HL-60 (cell line): ENCODE data around the gene CNTNAP2.

Experiments used
- DNase-seq, 2 experiments: peaks; one replicate each; pipeline ENCODE4 v3.0.0-alpha.2; 2010 to 2020; ENCODE audit warnings: low read depth in 1 of 2, low spot score in 1 of 2
- H3K27ac ChIP-seq: fragments of 250-450 bp; sonication (Bioruptor Pico); replicated peaks from 2 replicates; pipeline ENCODE4 v1.5.1; 2020; ENCODE audit warnings: mild to moderate bottlenecking, moderate library complexity
- H3K27me3 ChIP-seq: fragments of 250-450 bp; sonication (Bioruptor Pico); 2 replicates; pipeline ENCODE4 v1.5.1; 2021; ENCODE audit warnings: mild to moderate bottlenecking, moderate library complexity; ENCODE audit not compliant: insufficient read depth, poor library complexity, severe bottlenecking
- H3K4me3 ChIP-seq: replicated peaks from 2 replicates; pipeline ENCODE4 v1.5.1; 2011; ENCODE audit warnings: mild to moderate bottlenecking, control low read depth, low read length; ENCODE audit not compliant: insufficient read depth
- GABPA ChIP-seq: IDR thresholded peaks from 2 replicates; pipeline ENCODE4 v1.6.1; 2012; ENCODE audit warnings: low read depth
- POLR2AphosphoS5 ChIP-seq: IDR thresholded peaks from 2 replicates; pipeline ENCODE4 v1.6.1; 2012; ENCODE audit warnings: low read depth
- SPI1 ChIP-seq: IDR thresholded peaks from 2 replicates; pipeline ENCODE4 v1.6.1; 2012; ENCODE audit warnings: low read depth, mild to moderate bottlenecking, borderline replicate concordance
- TF ChIP-seq, protein P1 (sequence below): IDR thresholded peaks from 2 replicates; pipeline ENCODE4 v1.6.1; 2012; ENCODE audit warnings: low read depth; ENCODE audit not compliant: insufficient replicate concordance
- TF ChIP-seq, protein P2 (sequence below): IDR thresholded peaks from one replicate; pipeline ENCODE4 v1.5.1; 2011; ENCODE audit warnings: low read length, control low read depth, inconsistent platforms; ENCODE audit not compliant: insufficient read depth

The CNTNAP2 gene

DNA sequence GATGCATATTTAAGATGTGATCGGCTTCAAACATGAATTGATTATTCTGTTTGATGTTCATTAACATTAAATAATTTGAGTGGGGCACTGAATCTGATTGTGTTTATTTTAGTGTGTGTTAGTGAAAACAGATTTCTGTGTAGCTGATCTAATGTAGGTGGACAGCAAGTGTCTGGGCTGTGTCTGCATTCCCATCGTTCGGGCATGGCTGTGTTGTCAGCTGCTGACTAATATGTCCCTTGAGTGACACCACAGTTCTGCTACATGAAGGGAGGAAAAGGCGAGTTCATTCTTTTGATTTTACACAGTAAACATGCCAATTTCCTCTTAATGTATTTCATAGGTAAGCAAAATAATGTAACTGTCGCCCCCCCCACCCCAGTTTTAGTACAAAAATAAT lies 203.0 kb downstream of the CNTNAP2 start:
- DNase-seq, result no peak
- Histone ChIP-seq H3K27ac (no peak overlapping the region), H3K27me3 (no peaks in the 10 kb centered on the region), H3K4me3 (no peak overlapping the region)
- TF ChIP-seq GABPA, result no peak
- TF ChIP-seq, protein P1, sequence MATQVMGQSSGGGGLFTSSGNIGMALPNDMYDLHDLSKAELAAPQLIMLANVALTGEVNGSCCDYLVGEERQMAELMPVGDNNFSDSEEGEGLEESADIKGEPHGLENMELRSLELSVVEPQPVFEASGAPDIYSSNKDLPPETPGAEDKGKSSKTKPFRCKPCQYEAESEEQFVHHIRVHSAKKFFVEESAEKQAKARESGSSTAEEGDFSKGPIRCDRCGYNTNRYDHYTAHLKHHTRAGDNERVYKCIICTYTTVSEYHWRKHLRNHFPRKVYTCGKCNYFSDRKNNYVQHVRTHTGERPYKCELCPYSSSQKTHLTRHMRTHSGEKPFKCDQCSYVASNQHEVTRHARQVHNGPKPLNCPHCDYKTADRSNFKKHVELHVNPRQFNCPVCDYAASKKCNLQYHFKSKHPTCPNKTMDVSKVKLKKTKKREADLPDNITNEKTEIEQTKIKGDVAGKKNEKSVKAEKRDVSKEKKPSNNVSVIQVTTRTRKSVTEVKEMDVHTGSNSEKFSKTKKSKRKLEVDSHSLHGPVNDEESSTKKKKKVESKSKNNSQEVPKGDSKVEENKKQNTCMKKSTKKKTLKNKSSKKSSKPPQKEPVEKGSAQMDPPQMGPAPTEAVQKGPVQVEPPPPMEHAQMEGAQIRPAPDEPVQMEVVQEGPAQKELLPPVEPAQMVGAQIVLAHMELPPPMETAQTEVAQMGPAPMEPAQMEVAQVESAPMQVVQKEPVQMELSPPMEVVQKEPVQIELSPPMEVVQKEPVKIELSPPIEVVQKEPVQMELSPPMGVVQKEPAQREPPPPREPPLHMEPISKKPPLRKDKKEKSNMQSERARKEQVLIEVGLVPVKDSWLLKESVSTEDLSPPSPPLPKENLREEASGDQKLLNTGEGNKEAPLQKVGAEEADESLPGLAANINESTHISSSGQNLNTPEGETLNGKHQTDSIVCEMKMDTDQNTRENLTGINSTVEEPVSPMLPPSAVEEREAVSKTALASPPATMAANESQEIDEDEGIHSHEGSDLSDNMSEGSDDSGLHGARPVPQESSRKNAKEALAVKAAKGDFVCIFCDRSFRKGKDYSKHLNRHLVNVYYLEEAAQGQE, result no peak
- TF ChIP-seq, protein P2, sequence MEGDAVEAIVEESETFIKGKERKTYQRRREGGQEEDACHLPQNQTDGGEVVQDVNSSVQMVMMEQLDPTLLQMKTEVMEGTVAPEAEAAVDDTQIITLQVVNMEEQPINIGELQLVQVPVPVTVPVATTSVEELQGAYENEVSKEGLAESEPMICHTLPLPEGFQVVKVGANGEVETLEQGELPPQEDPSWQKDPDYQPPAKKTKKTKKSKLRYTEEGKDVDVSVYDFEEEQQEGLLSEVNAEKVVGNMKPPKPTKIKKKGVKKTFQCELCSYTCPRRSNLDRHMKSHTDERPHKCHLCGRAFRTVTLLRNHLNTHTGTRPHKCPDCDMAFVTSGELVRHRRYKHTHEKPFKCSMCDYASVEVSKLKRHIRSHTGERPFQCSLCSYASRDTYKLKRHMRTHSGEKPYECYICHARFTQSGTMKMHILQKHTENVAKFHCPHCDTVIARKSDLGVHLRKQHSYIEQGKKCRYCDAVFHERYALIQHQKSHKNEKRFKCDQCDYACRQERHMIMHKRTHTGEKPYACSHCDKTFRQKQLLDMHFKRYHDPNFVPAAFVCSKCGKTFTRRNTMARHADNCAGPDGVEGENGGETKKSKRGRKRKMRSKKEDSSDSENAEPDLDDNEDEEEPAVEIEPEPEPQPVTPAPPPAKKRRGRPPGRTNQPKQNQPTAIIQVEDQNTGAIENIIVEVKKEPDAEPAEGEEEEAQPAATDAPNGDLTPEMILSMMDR, result no peak
- TF ChIP-seq POLR2AphosphoS5, result no peak
- no peak for TF ChIP-seq SPI1

- no peak for DNase-seq
- no peak overlapping the region for H3K4me3 ChIP-seq
- no peak overlapping the region for H3K27ac ChIP-seq
- H3K27me3 ChIP-seq, result no peaks in the 10 kb centered on the region
- TF ChIP-seq, protein P1, result no peak
- TF ChIP-seq GABPA (no peak), SPI1 (no peak), POLR2AphosphoS5 (no peak)
- TF ChIP-seq, protein P2, result no peak
These were observed 204.7 kb downstream of the CNTNAP2 start for GRCh38 chr7:146321301-146321700.

- Histone ChIP-seq H3K4me3 (no peak overlapping the region), H3K27me3 (no peaks in the 10 kb centered on the region), H3K27ac (no peak overlapping the region)
- no peak for DNase-seq
- TF ChIP-seq, protein P2, result no peak
- TF ChIP-seq SPI1 (no peak), GABPA (no peak), POLR2AphosphoS5 (no peak)
- TF ChIP-seq, protein P1, result no peak
These were observed 214.8 kb downstream of the CNTNAP2 start for GRCh38 chr7:146331369-146331768.
